Sigmoid colon (tissue), 7 donors: ENCODE measurements around the gene ATP9A. TPM values are rescaled to one million over a fixed set of nuclear protein-coding genes. Genes with fewer than 3 reads are reported as not detected.

Source experiments
- DNase-seq: peaks from one replicate; pipeline ENCODE4 v3.0.0-alpha.2; 2019
- H3K27ac ChIP-seq, 4 donors: fragments of 200-600 bp; sonication (generic); one replicate each; pipeline ENCODE4 v1.5.1; 2016 to 2019; ENCODE audit warnings: mild to moderate bottlenecking in 1 of 4
- H3K27me3 ChIP-seq, 3 donors: fragments of 200-600 bp; sonication (generic); one replicate each; pipeline ENCODE4 v1.5.1; 2019; ENCODE audit warnings: mild to moderate bottlenecking in 1 of 3
- H3K36me3 ChIP-seq, 4 donors: fragments of 200-600 bp; sonication (generic); one replicate each; pipeline ENCODE4 v1.5.1; 2016 to 2019
- H3K4me1 ChIP-seq, 4 donors: fragments of 200-600 bp; sonication (generic); one replicate each; pipeline ENCODE4 v1.5.1; 2017 to 2019
- H3K4me3 ChIP-seq, 4 donors: fragments of 200-600 bp; sonication (generic); one replicate each; pipeline ENCODE4 v1.5.1; 2017 to 2019; ENCODE audit warnings: mild to moderate bottlenecking in 2 of 4, moderate library complexity in 1 of 4
- H3K9me3 ChIP-seq, 4 donors: fragments of 200-600 bp in 3 of 4; sonication (generic) in 3 of 4; one replicate each; pipeline versions ENCODE4 v1.5.1 to v1.6.1; 2013 to 2019
- CTCF ChIP-seq, 4 experiments: fragments of 450-650 bp in 3 of 4; fragments of 200-600 bp in 1 of 4; IDR thresholded peaks; one replicate each; pipeline ENCODE4 v1.5.1; 2016 to 2019; ENCODE audit warnings: antibody characterized with exemption in 4 of 4, mild to moderate bottlenecking in 3 of 4, moderate library complexity in 2 of 4
- EP300 ChIP-seq, 4 donors: sonication (generic); formaldehyde crosslinking; IDR thresholded peaks; one replicate each; pipeline ENCODE4 v1.6.1; 2017; ENCODE audit warnings: antibody characterized with exemption in 4 of 4
- POLR2A ChIP-seq, 2 donors: fragments of 450-650 bp; IDR thresholded peaks; one replicate each; pipeline ENCODE4 v1.6.1; 2016; ENCODE audit warnings: antibody characterized with exemption in 2 of 2, mild to moderate bottlenecking in 2 of 2, moderate library complexity in 2 of 2
- POLR2AphosphoS5 ChIP-seq, 4 donors: sonication (generic); formaldehyde crosslinking; IDR thresholded peaks; one replicate each; pipeline ENCODE4 v1.6.1; 2017; ENCODE audit warnings: antibody characterized with exemption in 4 of 4
- WGBS, 2 donors: extraction: QIAGEN DNeasy Blood & Tissue Kit; methylation state at CpG; one replicate each; pipeline ENCODE4 v1.1.7; 2013; 5-methylcytosine and 5-hydroxymethylcytosine counted together
- intact Hi-C: fragments of 100-400 bp; cut with DNase I; formaldehyde crosslinking; loops from one replicate; pipeline ENCODE4 v1.15.1; 2023
- polyA plus RNA-seq, 3 donors: library from polyadenylated mRNA; stranded (reverse); fragments of 200-250 nt; gene quantifications; one replicate each; pipeline ENCODE4 v1.2.3, GENCODE V29; 2013
- total RNA-seq, 4 donors: library from RNA; depleted of rRNA; stranded (reverse); fragments of >200 nt; gene quantifications; one replicate each; pipeline ENCODE4 v1.1.0, GENCODE V29; 2016
- donor health status: healthy with polysubstance abuse.
- donor health status: Bipolar disorder and iron deficiency.
- donor health status: healthy.

Gene ATP9A
- total and polyA plus RNA-seq, 7 donors: 4.2 to 34.8 (median 31.0) TPM

- no peak for TF ChIP-seq EP300 (IDR thresholded peaks at IDR 0.05)
- 90 to 91% methylated on average over 15 of the region's 15 CpGs for WGBS, 2 donors
- Histone ChIP-seq H3K9me3 (no peaks in the 10 kb centered on the region), H3K36me3 (peaks cover 0 to 30% (median 17%) of the 10 kb centered on the region in 4 donors), H3K27ac (no peak overlapping the region), H3K4me1 (peaks cover 0 to 13% (median 6%) of the 10 kb centered on the region in 4 donors), H3K4me3 (no peak overlapping the region), H3K27me3 (no peaks in the 10 kb centered on the region)
- intact Hi-C loops: loop anchor here (5.0 kb wide), 1 partner anchor 611 kb away; no protein-coding TSS in a partner anchor
- DNase-seq: no peak
These were observed 169.6 kb downstream of the ATP9A start for GRCh38 chr20:51598556-51598955.

DNA sequence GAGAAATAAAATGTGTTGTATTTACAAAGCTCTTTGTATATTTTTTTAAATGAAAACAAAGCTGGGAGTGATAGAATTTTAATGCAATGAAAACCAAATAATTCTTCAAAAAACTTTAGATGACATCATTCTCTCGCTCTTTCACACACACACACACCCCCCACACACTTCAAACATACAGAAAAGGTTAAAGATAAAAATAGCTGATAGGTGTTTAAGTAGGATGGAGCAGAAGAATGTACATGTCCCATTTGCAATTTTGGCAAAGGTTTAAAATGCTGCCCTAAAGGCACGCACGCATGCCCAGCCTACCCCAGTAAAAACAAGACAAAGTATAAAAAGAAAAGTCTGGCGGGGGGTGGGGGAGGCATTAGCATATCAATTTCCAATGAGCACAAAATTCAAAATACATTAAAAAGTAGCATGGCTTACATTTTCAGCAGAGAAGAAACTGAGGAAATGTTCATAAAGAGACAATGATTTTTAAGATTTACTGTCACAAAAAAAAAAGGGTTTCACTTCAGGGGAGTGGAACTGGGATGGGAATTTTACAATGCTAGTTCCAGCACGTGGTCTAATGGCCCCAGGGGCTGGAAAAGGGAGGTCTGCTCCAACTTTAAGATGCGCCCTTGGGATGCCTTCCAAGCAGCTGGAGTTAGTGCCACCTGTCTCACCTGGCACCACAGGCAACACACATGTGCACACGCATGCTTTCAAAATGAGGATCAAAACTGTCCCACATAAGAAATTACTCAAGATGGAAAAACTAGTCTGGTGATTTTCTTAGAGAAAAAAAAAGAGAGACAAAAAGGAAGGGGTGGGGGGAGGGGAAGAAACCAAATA lies 170.6 kb downstream of the ATP9A start:
- 72 to 77% methylated on average over 7 of the region's 7 CpGs for WGBS, 2 donors
- intact Hi-C loops: loop anchor here (5.0 kb wide), 1 partner anchor 610 kb away; no protein-coding TSS in a partner anchor
- H3K4me1 ChIP-seq: peaks cover 0 to 13% (median 6%) of the 10 kb centered on the region in 4 donors
- no peak overlapping the region for H3K27ac ChIP-seq
- no peaks in the 10 kb centered on the region for H3K9me3 ChIP-seq
- no peak overlapping the region for H3K4me3 ChIP-seq
- no peak for DNase-seq
- TF ChIP-seq POLR2AphosphoS5 (IDR thresholded peaks at IDR 0.05): no peak
- no peak for TF ChIP-seq POLR2A (IDR thresholded peaks at IDR 0.05)
- TF ChIP-seq CTCF (IDR thresholded peaks at IDR 0.05): no peak
- no peak for TF ChIP-seq EP300 (IDR thresholded peaks at IDR 0.05)
- H3K36me3 ChIP-seq: peaks cover 0 to 30% (median 16%) of the 10 kb centered on the region in 4 donors
- no peaks in the 10 kb centered on the region for H3K27me3 ChIP-seq

DNA sequence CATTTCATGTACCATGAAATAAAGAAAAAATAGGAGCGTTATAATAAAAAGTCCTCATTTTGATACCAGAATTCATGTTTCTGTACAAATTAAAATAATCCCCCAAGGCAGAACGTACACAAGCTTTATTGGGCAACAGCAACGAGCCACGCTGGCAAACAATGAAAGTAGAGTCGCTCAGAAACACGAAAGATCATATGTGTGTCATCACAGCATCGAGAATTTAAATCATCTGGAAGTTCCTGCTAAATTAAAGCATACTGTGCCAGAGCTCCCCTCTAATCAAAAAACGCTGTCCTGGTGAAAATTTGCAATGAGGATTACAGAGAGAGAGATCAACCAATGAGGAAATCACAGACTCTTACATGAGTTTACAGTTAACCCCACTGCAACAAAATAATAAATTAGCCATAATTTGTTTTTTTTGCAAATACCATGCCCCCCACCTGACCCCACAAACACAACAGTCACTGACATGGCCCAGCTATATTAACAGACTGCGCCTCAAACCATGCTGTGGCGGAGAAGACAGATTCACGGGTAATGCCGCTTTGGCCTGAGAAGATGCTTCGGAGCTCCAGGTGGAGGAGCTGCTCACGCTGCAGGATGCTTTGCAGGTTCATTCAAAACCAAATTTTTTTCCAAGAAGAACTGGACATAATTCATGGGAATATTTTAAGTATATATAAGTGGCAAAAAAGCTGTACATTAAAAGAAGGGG lies 171.4 kb downstream of the ATP9A start:
- WGBS, 2 donors: 91 to 93% methylated on average over 14 of the region's 14 CpGs
- Histone ChIP-seq H3K4me3 (no peak overlapping the region), H3K9me3 (no peaks in the 10 kb centered on the region), H3K27ac (no peak overlapping the region), H3K36me3 (peaks cover 0 to 30% (median 15%) of the 10 kb centered on the region in 4 donors), H3K4me1 (peaks cover 0 to 13% (median 6%) of the 10 kb centered on the region in 4 donors), H3K27me3 (no peaks in the 10 kb centered on the region)
- DNase-seq: no peak
- intact Hi-C loops: loop anchor here (5.0 kb wide), 1 partner anchor 610 kb away; no protein-coding TSS in a partner anchor
- TF ChIP-seq POLR2A (IDR thresholded peaks at IDR 0.05): no peak
- no peak for TF ChIP-seq EP300 (IDR thresholded peaks at IDR 0.05)
- TF ChIP-seq CTCF (IDR thresholded peaks at IDR 0.05): no peak
- TF ChIP-seq POLR2AphosphoS5 (IDR thresholded peaks at IDR 0.05): no peak

- Histone ChIP-seq H3K27ac (peak overlapping the region in 1 of 4 donors; percentile 28), H3K4me1 (peaks cover 0 to 13% (median 6%) of the 10 kb centered on the region in 4 donors), H3K9me3 (no peaks in the 10 kb centered on the region), H3K36me3 (peaks cover 0 to 24% (median 7%) of the 10 kb centered on the region in 4 donors), H3K27me3 (no peaks in the 10 kb centered on the region), H3K4me3 (no peak overlapping the region)
- no peak for TF ChIP-seq POLR2A (IDR thresholded peaks at IDR 0.05)
- no peak for TF ChIP-seq EP300 (IDR thresholded peaks at IDR 0.05)
- TF ChIP-seq CTCF (IDR thresholded peaks at IDR 0.05): no peak
- no peak for TF ChIP-seq POLR2AphosphoS5 (IDR thresholded peaks at IDR 0.05)
- intact Hi-C loops: loop anchor here (1.0 to 5.0 kb wide), 3 partner anchors 33 to 608 kb away; no protein-coding TSS in a partner anchor
- DNase-seq: no peak
- 73 to 87% methylated on average over 8 of the region's 8 CpGs for WGBS, 2 donors
These were observed 172.4 kb downstream of the ATP9A start for GRCh38 chr20:51595744-51596143.
